HCT116 (cell line): ENCODE data around the gene SCGB3A1.

Experiments
- CEBPB ChIP-seq: IDR thresholded peaks from 2 replicates; pipeline ENCODE4 v1.6.1; 2012; ENCODE audit warnings: low read depth
- CTCF ChIP-seq, 3 experiments: fragments of 200-600 bp in 1 of 3; sonication (generic) in 1 of 3; IDR thresholded peaks in 2 of 3; conservative IDR thresholded peaks in 1 of 3; 2 replicates each; pipeline ENCODE4 v1.5.1; 2012 to 2017; ENCODE audit warnings: low read depth in 2 of 3, low read length in 2 of 3, antibody characterized with exemption in 1 of 3, borderline replicate concordance in 1 of 3, control low read depth in 1 of 3, mild to moderate bottlenecking in 1 of 3, mixed read lengths in 1 of 3, mixed run types in 1 of 3, moderate library complexity in 1 of 3; ENCODE audit not compliant: insufficient read depth in 1 of 3
- EGR1 ChIP-seq: IDR thresholded peaks from 2 replicates; pipeline ENCODE4 v1.6.1; 2012; ENCODE audit warnings: low read depth
- EZH2phosphoT487 ChIP-seq: fragments of 200-600 bp; IDR thresholded peaks from 2 replicates; pipeline ENCODE4 v1.6.1; 2018; ENCODE audit warnings: antibody characterized with exemption, borderline replicate concordance
- FOSL1 ChIP-seq: IDR thresholded peaks from 2 replicates; pipeline ENCODE4 v1.6.1; 2012; ENCODE audit warnings: low read depth
- JUND ChIP-seq: IDR thresholded peaks from 2 replicates; pipeline ENCODE4 v1.6.1; 2012
- POLR2A ChIP-seq: IDR thresholded peaks from 2 replicates; pipeline ENCODE4 v1.7.0; 2011; ENCODE audit warnings: borderline replicate concordance; ENCODE audit not compliant: insufficient read depth, insufficient read length; ENCODE audit errors: extremely low read depth
- POLR2AphosphoS5 ChIP-seq: IDR thresholded peaks from 2 replicates; pipeline ENCODE4 v1.6.1; 2011; ENCODE audit warnings: mild to moderate bottlenecking, low read depth, low read length, moderate library complexity
- RAD21 ChIP-seq: IDR thresholded peaks from 2 replicates; pipeline ENCODE4 v1.6.1; 2012; ENCODE audit warnings: low read depth, mild to moderate bottlenecking
- SP1 ChIP-seq: IDR thresholded peaks from 2 replicates; pipeline ENCODE4 v1.6.1; 2012; ENCODE audit warnings: low read depth
- SRF ChIP-seq: IDR thresholded peaks from 2 replicates; pipeline ENCODE4 v1.6.1; 2012; ENCODE audit warnings: low read depth
- YY1 ChIP-seq: IDR thresholded peaks from 2 replicates; pipeline ENCODE4 v1.6.1; 2011; ENCODE audit warnings: low read length, low read depth, moderate library complexity, mild to moderate bottlenecking; ENCODE audit not compliant: insufficient replicate concordance; ENCODE audit errors: extremely low read depth

GRCh38 chr5:180612683-180613082, 21.4 kb upstream of the SCGB3A1 start:
- TF ChIP-seq EZH2phosphoT487 (no peak), SRF (no peak), POLR2AphosphoS5 (no peak), EGR1 (no peak), POLR2A (no peak), CTCF (IDR thresholded peaks at IDR 0.05 in 2 of 3, conservative IDR thresholded peaks at IDR 0.05 in 1 of 3; ENCODE audit: borderline replicate concordance in 1 of 3, insufficient read depth in 1 of 3, low read depth in 2 of 3, low read length in 2 of 3) (no peak), SP1 (no peak), CEBPB (no peak), YY1 (no peak), JUND (no peak), FOSL1 (no peak), RAD21 (no peak)
